ENCODE data around the gene ZNHIT2. TPM values are rescaled to one million over a fixed set of nuclear protein-coding genes. Genes with fewer than 3 reads are reported as not detected.

The ZNHIT2 gene
- polyA plus RNA-seq, 1 donor (not counting 4 experiments of a cell fraction or from before 2014, with no cell fraction given), result 2.6 TPM

DNA sequence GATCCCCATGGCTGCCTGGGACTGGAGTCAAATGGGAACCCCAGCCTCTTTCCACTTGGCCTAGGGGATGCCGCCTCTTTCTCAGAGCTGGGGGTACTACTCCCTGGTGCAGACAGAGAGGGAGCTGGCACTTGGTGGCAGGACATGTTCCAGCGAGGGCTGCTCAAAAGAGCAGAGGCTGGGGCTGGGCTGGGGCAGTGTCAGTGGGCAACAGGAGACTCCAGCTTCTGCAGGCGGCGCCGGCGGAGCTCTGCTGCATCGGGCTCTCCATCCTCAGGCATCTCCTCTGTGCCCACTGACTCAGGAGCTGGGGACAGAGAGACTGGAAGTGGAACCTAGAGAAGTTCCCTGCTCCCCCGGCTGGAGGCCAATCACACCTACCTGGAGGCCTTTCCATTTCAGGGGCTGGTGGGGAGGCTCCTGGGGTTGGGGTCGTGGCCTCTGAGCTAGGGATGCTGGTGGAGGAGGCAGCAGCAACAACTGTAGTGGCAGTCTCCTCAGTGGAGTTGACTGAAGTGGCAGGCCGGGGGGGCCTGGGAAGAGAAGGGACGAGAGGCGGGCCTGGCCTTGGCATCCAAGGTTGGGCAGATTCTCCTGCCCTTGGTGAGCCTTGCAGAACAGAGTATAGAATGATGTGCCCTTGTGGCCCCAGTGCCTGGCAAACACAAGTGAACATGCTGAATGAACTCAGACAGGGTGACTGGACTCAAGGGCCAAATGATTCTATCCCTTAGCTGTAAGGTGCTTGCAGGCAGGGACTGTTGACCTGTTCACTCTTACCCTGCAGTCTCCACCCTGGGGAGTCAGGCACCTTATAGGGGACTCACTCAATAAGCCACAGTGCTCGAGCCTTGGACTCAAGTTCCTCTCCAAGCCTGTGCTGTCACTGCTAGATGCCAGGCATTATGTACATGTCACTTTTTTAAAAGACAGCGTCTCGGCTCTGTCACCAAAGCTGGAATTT, 11.0 kb upstream of the ZNHIT2 start:
- H4K20me1 ChIP-seq (ENCODE audit: control insufficient read depth, extremely low read depth, insufficient read depth, low read length), result peaks cover 8% of the 10 kb centered on the region
- no peak overlapping the region for H3K4me2 ChIP-seq (ENCODE audit: control insufficient read depth, extremely low read depth, insufficient read depth, low read depth, low read length)
- TF ChIP-seq, protein P1, sequence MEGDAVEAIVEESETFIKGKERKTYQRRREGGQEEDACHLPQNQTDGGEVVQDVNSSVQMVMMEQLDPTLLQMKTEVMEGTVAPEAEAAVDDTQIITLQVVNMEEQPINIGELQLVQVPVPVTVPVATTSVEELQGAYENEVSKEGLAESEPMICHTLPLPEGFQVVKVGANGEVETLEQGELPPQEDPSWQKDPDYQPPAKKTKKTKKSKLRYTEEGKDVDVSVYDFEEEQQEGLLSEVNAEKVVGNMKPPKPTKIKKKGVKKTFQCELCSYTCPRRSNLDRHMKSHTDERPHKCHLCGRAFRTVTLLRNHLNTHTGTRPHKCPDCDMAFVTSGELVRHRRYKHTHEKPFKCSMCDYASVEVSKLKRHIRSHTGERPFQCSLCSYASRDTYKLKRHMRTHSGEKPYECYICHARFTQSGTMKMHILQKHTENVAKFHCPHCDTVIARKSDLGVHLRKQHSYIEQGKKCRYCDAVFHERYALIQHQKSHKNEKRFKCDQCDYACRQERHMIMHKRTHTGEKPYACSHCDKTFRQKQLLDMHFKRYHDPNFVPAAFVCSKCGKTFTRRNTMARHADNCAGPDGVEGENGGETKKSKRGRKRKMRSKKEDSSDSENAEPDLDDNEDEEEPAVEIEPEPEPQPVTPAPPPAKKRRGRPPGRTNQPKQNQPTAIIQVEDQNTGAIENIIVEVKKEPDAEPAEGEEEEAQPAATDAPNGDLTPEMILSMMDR (optimal IDR thresholded peaks at IDR 0.05 in 1 of 3, IDR thresholded peaks at IDR 0.05 in 1 of 3, conservative IDR thresholded peaks at IDR 0.05 in 1 of 3; ENCODE audit: extremely low read depth in 1 of 3, insufficient read depth in 2 of 3, low read length in 3 of 3), result no peak
- TF ChIP-seq EZH2 (IDR thresholded peaks at IDR 0.05; ENCODE audit: low read length), result no peak
- no peak overlapping the region for H3K27ac ChIP-seq (ENCODE audit: control insufficient read depth, insufficient read depth, low read length)
- no peaks in the 10 kb centered on the region for H3K27me3 ChIP-seq (ENCODE audit: control insufficient read depth, extremely low read depth, insufficient read depth, low read length)
- no peak overlapping the region for H2AFZ ChIP-seq (ENCODE audit: control insufficient read depth, low read length)
- dilution Hi-C loops (cut with MboI; ENCODE audit: extremely low pct_ligation_motif_present, low sequenced_read_pairs), result no loop called here
- no peaks in the 10 kb centered on the region for H3K9me3 ChIP-seq (ENCODE audit: control insufficient read depth, low read depth, low read length)
- no peak overlapping the region for H3K4me3 ChIP-seq (ENCODE audit: control insufficient read depth in 2 of 3, extremely low read depth in 1 of 3, insufficient read depth in 2 of 3, low read depth in 1 of 3, low read length in 3 of 3)
- no peak overlapping the region for H3K9ac ChIP-seq (ENCODE audit: control insufficient read depth, extremely low read depth, insufficient read depth, low read length)
- DNase-seq (ENCODE audit: low read depth, low spot score) (no peak), FAIRE-seq (no peak)
- peaks cover 47 to 52% of the 10 kb centered on the region in 2 experiments for H3K36me3 ChIP-seq (ENCODE audit: control insufficient read depth in 2 of 2, extremely low read depth in 1 of 2, insufficient read depth in 2 of 2, low read length in 2 of 2)
- peaks cover 11% of the 10 kb centered on the region for H3K4me1 ChIP-seq (ENCODE audit: control insufficient read depth, extremely low read depth, insufficient read depth, low read length)
- peaks cover 37% of the 10 kb centered on the region for H3K79me2 ChIP-seq (ENCODE audit: control insufficient read depth, insufficient read depth, low read length)
- no peaks in the 10 kb centered on the region for H3K9me1 ChIP-seq (ENCODE audit: control insufficient read depth, extremely low read depth, insufficient read depth, low read length)

DNA sequence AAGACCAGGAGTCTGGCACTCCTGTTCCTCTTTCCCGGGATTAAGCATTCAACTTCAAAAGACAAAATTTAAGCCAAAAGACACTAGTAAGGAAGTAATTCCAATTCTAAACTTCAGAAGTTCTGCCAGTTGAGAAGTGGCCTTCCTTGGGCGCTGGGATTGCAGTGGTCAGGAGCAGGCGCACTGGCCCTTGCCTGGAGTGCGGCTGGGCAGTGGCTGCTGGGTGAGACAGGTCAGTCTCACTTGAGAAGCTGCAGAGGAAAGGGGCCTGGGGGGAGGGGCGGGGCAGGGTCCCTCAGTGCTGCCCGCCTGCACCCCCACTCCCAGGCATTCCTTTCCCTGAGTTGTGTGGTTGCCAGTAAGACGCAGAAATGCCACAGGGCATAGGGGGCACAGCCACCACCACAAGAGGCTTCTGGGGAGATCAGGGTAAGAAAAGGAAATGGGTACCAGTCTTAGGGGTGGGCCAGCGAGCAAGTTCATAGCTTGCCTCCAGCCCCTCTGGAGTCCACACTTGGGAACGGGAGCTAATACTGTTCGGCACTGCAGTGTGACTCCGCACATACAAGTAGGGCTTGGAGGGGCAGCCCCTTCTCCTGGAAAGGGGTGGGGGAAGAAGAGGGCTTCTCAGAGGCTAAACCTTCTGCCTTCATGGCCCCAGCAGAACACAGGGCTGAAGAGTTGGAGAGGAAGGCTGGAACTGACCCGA, 10.1 kb upstream of the ZNHIT2 start:
- no peaks in the 10 kb centered on the region for H3K9me3 ChIP-seq (ENCODE audit: control insufficient read depth, low read depth, low read length)
- H3K79me2 ChIP-seq (ENCODE audit: control insufficient read depth, insufficient read depth, low read length), result peaks cover 34% of the 10 kb centered on the region
- peaks cover 2% of the 10 kb centered on the region for H4K20me1 ChIP-seq (ENCODE audit: control insufficient read depth, extremely low read depth, insufficient read depth, low read length)
- dilution Hi-C loops (cut with MboI; ENCODE audit: extremely low pct_ligation_motif_present, low sequenced_read_pairs), result no loop called here
- no peaks in the 10 kb centered on the region for H3K27me3 ChIP-seq (ENCODE audit: control insufficient read depth, extremely low read depth, insufficient read depth, low read length)
- no peaks in the 10 kb centered on the region for H3K9me1 ChIP-seq (ENCODE audit: control insufficient read depth, extremely low read depth, insufficient read depth, low read length)
- FAIRE-seq (no peak), DNase-seq (ENCODE audit: low read depth, low spot score) (no peak)
- peaks cover 7% of the 10 kb centered on the region for H3K4me1 ChIP-seq (ENCODE audit: control insufficient read depth, extremely low read depth, insufficient read depth, low read length)
- no peak overlapping the region for H2AFZ ChIP-seq (ENCODE audit: control insufficient read depth, low read length)
- no peak overlapping the region for H3K9ac ChIP-seq (ENCODE audit: control insufficient read depth, extremely low read depth, insufficient read depth, low read length)
- H3K27ac ChIP-seq (ENCODE audit: control insufficient read depth, insufficient read depth, low read length), result no peak overlapping the region
- peaks cover 46 to 47% of the 10 kb centered on the region in 2 experiments for H3K36me3 ChIP-seq (ENCODE audit: control insufficient read depth in 2 of 2, extremely low read depth in 1 of 2, insufficient read depth in 2 of 2, low read length in 2 of 2)
- TF ChIP-seq, protein P1 (optimal IDR thresholded peaks at IDR 0.05 in 1 of 3, IDR thresholded peaks at IDR 0.05 in 1 of 3, conservative IDR thresholded peaks at IDR 0.05 in 1 of 3; ENCODE audit: extremely low read depth in 1 of 3, insufficient read depth in 2 of 3, low read length in 3 of 3), result no peak
- no peak for TF ChIP-seq EZH2 (IDR thresholded peaks at IDR 0.05; ENCODE audit: low read length)
- H3K4me2 ChIP-seq (ENCODE audit: control insufficient read depth, extremely low read depth, insufficient read depth, low read depth, low read length), result no peak overlapping the region
- no peak overlapping the region for H3K4me3 ChIP-seq (ENCODE audit: control insufficient read depth in 2 of 3, extremely low read depth in 1 of 3, insufficient read depth in 2 of 3, low read depth in 1 of 3, low read length in 3 of 3)
